GM21423 (cell line): ENCODE results near the gene POLR3H.

ENCODE experiments used
- ATAC-seq: cut with Tn5 transposase; IDR thresholded peaks from one replicate; pipeline ENCODE4 v1.9.1; 2021; ENCODE audit warnings: mild to moderate bottlenecking, moderate library complexity; ENCODE audit not compliant: unreplicated experiment

The POLR3H gene

DNA sequence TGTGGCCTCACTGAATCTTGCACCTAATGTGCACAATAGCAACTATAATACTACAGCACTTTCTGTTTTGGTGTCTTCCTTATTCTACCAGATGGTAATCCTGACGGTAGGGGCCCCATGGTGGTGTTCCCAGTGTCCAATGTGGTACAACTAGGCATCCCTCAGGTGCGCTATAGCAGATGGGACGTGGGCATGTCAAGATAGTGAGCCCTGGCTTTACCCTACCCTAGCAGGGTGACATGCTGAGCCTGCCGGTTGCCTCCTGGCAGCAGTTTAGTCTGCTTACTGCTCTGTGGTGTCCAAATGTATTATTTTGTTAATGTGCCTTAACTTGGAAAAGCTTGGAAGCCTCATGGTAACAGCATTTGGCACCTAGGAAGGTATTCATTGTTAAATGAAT lies 56.2 kb downstream of the POLR3H start:
- ATAC-seq = no peak

DNA sequence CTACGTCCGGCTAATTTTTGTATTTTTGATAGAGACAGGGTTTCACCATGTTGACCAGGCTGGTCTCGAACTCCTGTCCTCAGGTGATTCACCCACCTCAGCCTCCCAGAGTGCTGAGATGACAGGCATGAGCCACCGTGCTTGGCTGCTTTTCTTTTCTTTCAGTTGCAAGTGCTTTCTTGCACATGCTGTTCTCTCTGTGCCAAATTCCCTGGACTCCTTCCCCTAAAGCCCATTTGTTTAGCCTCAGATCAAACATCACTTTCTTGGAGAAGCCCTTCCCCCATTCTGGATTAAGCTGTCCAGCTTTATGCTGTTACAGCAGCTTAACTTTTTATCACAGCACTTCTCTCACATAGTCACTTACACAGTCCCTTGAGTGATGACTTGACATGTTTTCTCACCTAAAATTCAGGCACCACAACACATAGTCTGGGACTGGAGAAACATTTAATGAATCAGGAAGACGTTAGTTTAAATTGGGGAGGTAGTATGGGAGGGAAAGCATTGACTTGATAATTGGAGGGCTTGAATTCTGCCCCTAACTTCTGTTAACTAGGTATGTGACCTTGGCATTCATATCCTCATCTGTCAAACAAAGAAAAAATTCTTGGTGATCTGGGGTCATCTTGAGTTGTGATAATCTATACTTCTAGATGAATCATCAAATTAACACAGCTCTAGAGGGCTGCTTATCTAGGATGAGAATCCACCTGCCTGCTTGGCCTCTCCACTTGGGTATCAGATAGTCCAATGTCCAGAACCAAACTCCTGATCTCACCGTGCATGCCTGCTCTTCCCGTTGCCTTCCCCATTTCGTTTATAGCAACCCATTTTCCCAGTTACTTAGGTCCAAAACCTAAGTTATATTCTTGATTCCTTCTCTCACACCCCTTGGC lies 57.0 kb downstream of the POLR3H start:
- ATAC-seq = no peak

GRCh38 chr22:41485033-41485432 lies 59.2 kb downstream of the POLR3H start:
- no peak for ATAC-seq

GRCh38 chr22:41482319-41482935 lies 61.8 kb downstream of the POLR3H start:
- ATAC-seq = no peak

DNA sequence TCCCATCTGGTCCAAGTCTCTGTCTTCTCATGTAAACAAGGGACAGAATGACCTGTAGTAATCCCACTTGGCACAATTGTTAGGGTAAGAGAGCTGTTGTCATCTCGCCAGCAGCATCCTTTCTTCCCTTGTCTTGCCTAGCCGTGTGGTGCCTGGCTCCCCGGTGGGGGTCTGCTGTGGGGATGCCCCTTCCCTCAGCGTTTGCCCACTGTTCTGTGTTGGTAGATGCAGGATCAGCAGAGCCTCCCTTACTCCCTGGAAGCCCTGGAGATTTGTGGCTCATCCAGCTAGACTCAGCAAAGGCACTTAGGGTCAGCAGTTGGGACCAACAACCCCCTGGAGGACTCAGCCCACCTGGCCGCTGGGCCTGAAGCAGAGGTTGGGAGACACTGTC lies 62.3 kb downstream of the POLR3H start:
- ATAC-seq = no peak

GRCh38 chr22:41481131-41481830 lies 63.0 kb downstream of the POLR3H start:
- no peak for ATAC-seq

- ATAC-seq = no peak
Observed at GRCh38 chr22:41480397-41480735, 63.9 kb downstream of the POLR3H start.

- no peak for ATAC-seq
Observed at GRCh38 chr22:41479671-41480396, 64.4 kb downstream of the POLR3H start.

- no peak for ATAC-seq
Observed at GRCh38 chr22:41478891-41479521, 65.3 kb downstream of the POLR3H start.

DNA sequence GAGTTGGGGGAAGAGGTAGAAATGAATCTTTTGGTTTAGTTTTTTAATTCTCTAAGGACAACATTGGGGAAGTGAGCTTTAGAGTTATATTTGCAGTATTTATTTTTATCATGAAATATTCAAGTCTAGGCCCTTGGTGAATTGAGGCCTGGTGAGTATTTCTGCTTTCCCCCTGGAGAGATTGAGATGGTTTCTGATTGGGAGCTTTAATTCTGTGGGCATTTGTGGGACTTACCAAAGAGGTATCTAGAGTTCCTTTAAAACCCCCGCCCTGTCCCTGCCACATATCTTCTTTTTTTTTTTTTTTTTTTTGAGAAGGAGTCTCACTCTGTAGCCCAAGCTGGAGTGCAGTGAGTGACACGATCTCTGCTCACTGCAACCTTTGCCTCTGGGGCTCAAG lies 65.8 kb downstream of the POLR3H start:
- no peak for ATAC-seq
